Activated T-cell treated with anti-CD3 and anti-CD28 coated beads, Interleukin-2, amount 50 U/mL, for 72 hours (primary cell): Measurements from ENCODE around the gene WASHC4. TPM values are rescaled to one million over a fixed set of nuclear protein-coding genes. Genes with fewer than 3 reads are reported as not detected.

ENCODE experiments used
- ATAC-seq, 2 donors: fragments of 150-1000 bp; cut with Tn5 transposase; replicated peaks in 1 of 2; 2 replicates each; pipeline ENCODE4 v1.10.0; 2021; ENCODE audit warnings: moderate library complexity in 2 of 2, mild to moderate bottlenecking in 1 of 2
- DNase-seq, 2 donors: peaks; one replicate each; pipeline ENCODE4 v3.0.0; 2021 to 2022; ENCODE audit warnings: mixed read lengths in 1 of 2
- H3K27ac Mint-ChIP-seq: one replicate; pipeline ENCODE4 v1.8.0; 2022; ENCODE audit warnings: mild to moderate bottlenecking, moderate library complexity, mixed read lengths
- H3K27me3 Mint-ChIP-seq: one replicate; pipeline ENCODE4 v1.8.0; 2022; ENCODE audit warnings: low read depth, mixed read lengths
- H3K36me3 Mint-ChIP-seq, 2 donors: one replicate each; pipeline ENCODE4 v1.8.0; 2022; ENCODE audit warnings: mixed read lengths in 2 of 2, mild to moderate bottlenecking in 1 of 2; ENCODE audit not compliant: insufficient read depth in 2 of 2
- H3K4me1 Mint-ChIP-seq: one replicate; pipeline ENCODE4 v1.8.0; 2022; ENCODE audit warnings: low read depth, mixed read lengths
- H3K4me3 Mint-ChIP-seq, 2 donors: one replicate each; pipeline ENCODE4 v1.8.0; 2022; ENCODE audit warnings: mild to moderate bottlenecking in 2 of 2, mixed read lengths in 2 of 2, moderate library complexity in 2 of 2
- H3K9me3 Mint-ChIP-seq, 2 donors: one replicate each; pipeline ENCODE4 v1.8.0; 2022; ENCODE audit warnings: mixed read lengths in 2 of 2
- total RNA-seq, 2 donors: library from RNA; stranded (reverse); gene quantifications; one replicate each; pipeline ENCODE4 v1.2.3, GENCODE V29; 2022

The WASHC4 gene
- total RNA-seq, 2 donors from 2014 or later = 39.5 to 40.0 TPM

- Mint-ChIP-seq H3K4me1 (no peaks in the 10 kb centered on the region), H3K9me3 (peaks cover 7 to 8% of the 10 kb centered on the region in 2 donors), H3K27ac (no peak overlapping the region), H3K4me3 (no peak overlapping the region), H3K27me3 (peaks cover 44% of the 10 kb centered on the region), H3K36me3 (peaks cover 1 to 10% of the 10 kb centered on the region in 2 donors)
- ATAC-seq (no peak), DNase-seq (no peak)
Measured at GRCh38 chr12:105100207-105100985, 7.1 kb upstream of the WASHC4 start.

- H3K4me3 Mint-ChIP-seq = no peak overlapping the region
- peaks cover 44% of the 10 kb centered on the region for H3K27me3 Mint-ChIP-seq
- ATAC-seq (no peak), DNase-seq (no peak)
- peaks cover 1 to 10% of the 10 kb centered on the region in 2 donors for H3K36me3 Mint-ChIP-seq
- no peak overlapping the region for H3K27ac Mint-ChIP-seq
- H3K4me1 Mint-ChIP-seq = peaks cover 1% of the 10 kb centered on the region
- H3K9me3 Mint-ChIP-seq = peaks cover 4 to 6% of the 10 kb centered on the region in 2 donors
Measured at GRCh38 chr12:105100998-105101397, 6.5 kb upstream of the WASHC4 start.

- no peak for ATAC-seq
- Mint-ChIP-seq H3K4me3 (no peak overlapping the region), H3K4me1 (peaks cover 9% of the 10 kb centered on the region), H3K27ac (no peak overlapping the region), H3K27me3 (peaks cover 39% of the 10 kb centered on the region), H3K9me3 (peaks cover 0 to 4% of the 10 kb centered on the region in 2 donors), H3K36me3 (peaks cover 2 to 4% of the 10 kb centered on the region in 2 donors)
- DNase-seq = no peak
Measured at GRCh38 chr12:105102673-105103072, 4.9 kb upstream of the WASHC4 start.

GRCh38 chr12:105104762-105105161 is 2.8 kb upstream of the WASHC4 start:
- H3K4me3 Mint-ChIP-seq = no peak overlapping the region
- peaks cover 24% of the 10 kb centered on the region for H3K4me1 Mint-ChIP-seq
- peaks cover 0 to 3% of the 10 kb centered on the region in 2 donors for H3K36me3 Mint-ChIP-seq
- no peak for ATAC-seq
- peaks cover 21% of the 10 kb centered on the region for H3K27me3 Mint-ChIP-seq
- no peak for DNase-seq
- peaks cover 0 to 2% of the 10 kb centered on the region in 2 donors for H3K9me3 Mint-ChIP-seq
- no peak overlapping the region for H3K27ac Mint-ChIP-seq

GRCh38 chr12:105106621-105107020 is 910 bp upstream of the WASHC4 start:
- Mint-ChIP-seq H3K27ac (no peak overlapping the region), H3K4me1 (peaks cover 36% of the 10 kb centered on the region), H3K4me3 (peak overlapping the region; percentile 97 to 99), H3K9me3 (peaks cover 0 to 2% of the 10 kb centered on the region in 2 donors), H3K36me3 (peaks cover 0 to 3% of the 10 kb centered on the region in 2 donors), H3K27me3 (peaks cover 17% of the 10 kb centered on the region)
- DNase-seq (no peak), ATAC-seq (no peak)

GRCh38 chr12:105107171-105107493 is 399 bp upstream of the WASHC4 start:
- Mint-ChIP-seq H3K4me3 (peak overlapping the region; percentile 97 to 99), H3K9me3 (peaks cover 0 to 2% of the 10 kb centered on the region in 2 donors), H3K27me3 (peaks cover 14% of the 10 kb centered on the region), H3K36me3 (peaks cover 5% of the 10 kb centered on the region in 2 donors), H3K27ac (peak overlapping the region; percentile 96), H3K4me1 (peaks cover 41% of the 10 kb centered on the region)
- ATAC-seq (peak; percentile 5 to 6), DNase-seq (no peak)

GRCh38 chr12:105109465-105110212 is 2.1 kb downstream of the WASHC4 start:
- Mint-ChIP-seq H3K9me3 (peaks cover 0 to 2% of the 10 kb centered on the region in 2 donors), H3K36me3 (peaks cover 7 to 12% of the 10 kb centered on the region in 2 donors), H3K4me3 (peak overlapping the region; percentile 97 to 99), H3K27ac (peak overlapping the region; percentile 92), H3K27me3 (peaks cover 7% of the 10 kb centered on the region), H3K4me1 (peaks cover 51% of the 10 kb centered on the region)
- no peak for DNase-seq
- no peak for ATAC-seq

- Mint-ChIP-seq H3K27ac (no peak overlapping the region), H3K9me3 (no peaks in the 10 kb centered on the region), H3K36me3 (peaks cover 7 to 12% of the 10 kb centered on the region in 2 donors), H3K4me1 (peaks cover 51% of the 10 kb centered on the region), H3K27me3 (no peaks in the 10 kb centered on the region), H3K4me3 (no peak overlapping the region)
- no peak for DNase-seq
- no peak for ATAC-seq
Measured at GRCh38 chr12:105110851-105111250, 3.3 kb downstream of the WASHC4 start.

- Mint-ChIP-seq H3K36me3 (peaks cover 4 to 14% of the 10 kb centered on the region in 2 donors), H3K27ac (peak overlapping the region; percentile 5), H3K4me1 (peaks cover 42% of the 10 kb centered on the region), H3K9me3 (no peaks in the 10 kb centered on the region), H3K27me3 (no peaks in the 10 kb centered on the region), H3K4me3 (no peak overlapping the region)
- no peak for DNase-seq
- ATAC-seq = no peak
Measured at GRCh38 chr12:105113094-105113493, 5.6 kb downstream of the WASHC4 start.

- Mint-ChIP-seq H3K9me3 (no peaks in the 10 kb centered on the region), H3K27ac (peak overlapping the region; percentile 54), H3K4me3 (no peak overlapping the region), H3K36me3 (peaks cover 2 to 22% of the 10 kb centered on the region in 2 donors), H3K4me1 (peaks cover 16% of the 10 kb centered on the region), H3K27me3 (no peaks in the 10 kb centered on the region)
- no peak for DNase-seq
- ATAC-seq = no peak
Measured at GRCh38 chr12:105116969-105117368, 9.4 kb downstream of the WASHC4 start.

GRCh38 chr12:105120551-105120950 is 13.0 kb downstream of the WASHC4 start:
- Mint-ChIP-seq H3K4me1 (peaks cover 13% of the 10 kb centered on the region), H3K4me3 (no peak overlapping the region), H3K27ac (no peak overlapping the region), H3K27me3 (no peaks in the 10 kb centered on the region), H3K9me3 (no peaks in the 10 kb centered on the region), H3K36me3 (peaks cover 0 to 21% of the 10 kb centered on the region in 2 donors)
- no peak for ATAC-seq
- no peak for DNase-seq

- H3K36me3 Mint-ChIP-seq = peaks cover 5 to 20% of the 10 kb centered on the region in 2 donors
- no peaks in the 10 kb centered on the region for H3K9me3 Mint-ChIP-seq
- no peak overlapping the region for H3K4me3 Mint-ChIP-seq
- DNase-seq (no peak), ATAC-seq (no peak)
- H3K27me3 Mint-ChIP-seq = no peaks in the 10 kb centered on the region
- peaks cover under 1% of the 10 kb centered on the region for H3K4me1 Mint-ChIP-seq
- no peak overlapping the region for H3K27ac Mint-ChIP-seq
Measured at GRCh38 chr12:105138248-105138647, 30.7 kb downstream of the WASHC4 start.

- no peaks in the 10 kb centered on the region for H3K27me3 Mint-ChIP-seq
- no peak overlapping the region for H3K4me3 Mint-ChIP-seq
- peaks cover 0 to 17% of the 10 kb centered on the region in 2 donors for H3K36me3 Mint-ChIP-seq
- no peaks in the 10 kb centered on the region for H3K9me3 Mint-ChIP-seq
- no peak overlapping the region for H3K27ac Mint-ChIP-seq
- no peak for DNase-seq
- no peaks in the 10 kb centered on the region for H3K4me1 Mint-ChIP-seq
- ATAC-seq = no peak
Measured at GRCh38 chr12:105141320-105141922, 33.9 kb downstream of the WASHC4 start.
